ENCODE data around the gene UQCRHL.

GRCh38 chr1:15802234-15802965, 5.0 kb downstream of the UQCRHL start:
- TF ChIP-seq YY1 (IDR thresholded peaks at IDR 0.05; ENCODE audit: low read depth, low read length), result no peak
- TF ChIP-seq TCF12 (IDR thresholded peaks at IDR 0.05; ENCODE audit: low read depth, low read length), result no peak
- TF ChIP-seq CEBPB (IDR thresholded peaks at IDR 0.05; ENCODE audit: low read depth, low read length), result no peak
- TF ChIP-seq CTCF (IDR thresholded peaks at IDR 0.05; ENCODE audit: control extremely low read depth in 1 of 3, insufficient read depth in 1 of 3, low read depth in 1 of 3, low read length in 3 of 3), result no peak
- no peak for TF ChIP-seq SP4 (IDR thresholded peaks at IDR 0.05; ENCODE audit: low read length)
- TF ChIP-seq MAX (IDR thresholded peaks at IDR 0.05), result no peak
- no peak for TF ChIP-seq CREB1 (IDR thresholded peaks at IDR 0.05)
- no peak for TF ChIP-seq KDM1A (IDR thresholded peaks at IDR 0.05; ENCODE audit: borderline replicate concordance, low read length)
- TF ChIP-seq ZNF274 (IDR thresholded peaks at IDR 0.05; ENCODE audit: borderline replicate concordance, extremely low read depth, low read length), result no peak
- no peak for TF ChIP-seq POLR2AphosphoS5 (IDR thresholded peaks at IDR 0.05; ENCODE audit: low read depth, low read length)
- TF ChIP-seq BACH1 (IDR thresholded peaks at IDR 0.05; ENCODE audit: low read length), result no peak
- no peak for TF ChIP-seq ATF2 (IDR thresholded peaks at IDR 0.05; ENCODE audit: low read length)

Measured in H1 (cell line).